Measurements from ENCODE around the gene SLC38A7.

The SLC38A7 gene

GRCh38 chr16:58634265-58634802, 50.2 kb downstream of the SLC38A7 start:
- no peak for DNase-seq

GRCh38 chr16:58629733-58630640, 54.6 kb downstream of the SLC38A7 start, which contains the start of gene CNOT1:
Gene CNOT1 (minus strand): TSS chr16:58629826. CDS start chr16:58599337, 30,489 bp downstream.
- peak; percentile 96 for DNase-seq

- DNase-seq: peak; percentile 38
These were observed 55.5 kb downstream of the SLC38A7 start for GRCh38 chr16:58628845-58629732.

- no peak for DNase-seq
These were observed 60.4 kb downstream of the SLC38A7 start for GRCh38 chr16:58624209-58624608.

- no peak for DNase-seq
These were observed 64.2 kb downstream of the SLC38A7 start for GRCh38 chr16:58620396-58620795.

- DNase-seq: no peak
These were observed 69.3 kb downstream of the SLC38A7 start for GRCh38 chr16:58615280-58615679.

All from activated CD4-positive, alpha-beta T cell treated with anti-CD3 and anti-CD28 coated beads for 1 hour (primary cell).